ENCODE results near the gene DCAF10.

GRCh38 chr9:37758747-37759146, 41.9 kb upstream of the DCAF10 start:
- no peak for TF ChIP-seq CTCF (IDR thresholded peaks at IDR 0.05; ENCODE audit: low read depth, low read length, missing input control)
- TF ChIP-seq RAD21 (IDR thresholded peaks at IDR 0.05) = no peak
- no peak for TF ChIP-seq TAF1 (conservative IDR thresholded peaks at IDR 0.05)
- no peak for TF ChIP-seq JUND (IDR thresholded peaks at IDR 0.05)
- TF ChIP-seq YY1 (IDR thresholded peaks at IDR 0.05) = no peak
- no peak for TF ChIP-seq RXRA (IDR thresholded peaks at IDR 0.05)
- no peak for TF ChIP-seq EGR1 (IDR thresholded peaks at IDR 0.05; ENCODE audit: low read depth in 2 of 2)
- no peak for TF ChIP-seq FOXA1 (IDR thresholded peaks at IDR 0.05)
- TF ChIP-seq MAX (IDR thresholded peaks at IDR 0.05) = no peak
- no peak for TF ChIP-seq REST (IDR thresholded peaks at IDR 0.05)
- TF ChIP-seq ATF3 (IDR thresholded peaks at IDR 0.05) = no peak
- TF ChIP-seq SP1 (IDR thresholded peaks at IDR 0.05) = no peak
- TF ChIP-seq GABPA (IDR thresholded peaks at IDR 0.05 in 1 of 2, conservative IDR thresholded peaks at IDR 0.05 in 1 of 2) = no peak
- TF ChIP-seq HNF4G (IDR thresholded peaks at IDR 0.05) = no peak

Measured in liver (tissue), 3 donors.